ENCODE data around the gene ACBD6. TPM values are rescaled to one million over a fixed set of nuclear protein-coding genes. Genes with fewer than 3 reads are reported as not detected.

ACBD6 gene
- total RNA-seq, 4 donors from 2014 or later = 26.6 to 51.3 (median 34.4) TPM

DNA sequence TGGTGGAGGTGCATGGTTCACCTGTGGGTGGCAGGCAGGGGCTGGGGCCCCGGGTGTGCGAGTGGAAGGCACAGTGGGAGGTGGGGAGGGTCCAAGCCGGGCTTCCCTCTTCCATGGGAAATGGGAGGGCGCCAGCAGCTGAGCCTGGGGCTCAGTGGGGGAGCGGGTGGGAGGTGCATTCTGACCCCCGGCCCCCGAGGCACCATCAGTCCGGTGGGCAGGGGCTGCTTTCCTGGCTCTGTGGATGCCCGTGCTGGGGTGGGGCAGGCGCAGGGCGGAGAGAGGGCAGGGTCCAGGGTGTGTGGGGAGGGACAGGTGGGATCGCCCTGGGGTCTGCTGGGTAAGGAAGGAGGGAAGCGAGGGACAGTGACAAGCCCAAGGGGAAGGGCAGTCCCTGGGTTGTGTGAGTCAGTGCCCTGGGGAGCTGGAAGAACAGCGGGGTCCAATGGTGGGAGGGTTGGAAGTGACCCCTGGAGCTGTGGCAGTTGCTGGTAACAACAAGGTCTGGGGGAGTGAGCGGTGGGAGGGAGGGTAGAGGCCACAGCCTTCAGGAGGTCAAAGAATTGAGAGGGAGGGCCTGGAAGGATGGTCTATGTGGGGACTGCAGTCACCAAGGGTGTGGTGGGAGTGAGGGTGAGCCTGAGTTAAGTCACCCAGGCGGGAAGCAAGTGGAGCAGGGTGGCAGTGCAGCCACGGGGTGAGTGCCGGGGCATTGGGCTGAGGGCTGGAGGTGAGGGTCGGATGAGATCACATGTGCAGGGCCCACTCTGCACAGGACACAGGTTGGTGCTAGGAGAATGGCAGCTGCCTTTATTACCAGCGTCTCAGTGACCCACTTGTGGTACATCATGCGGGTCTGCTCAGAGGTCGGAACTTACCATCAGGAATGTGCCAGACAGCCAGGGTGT, 242.7 kb downstream of the ACBD6 start:
- WGBS, 2 donors = 75 to 77% methylated on average over 14 to 15 of the region's 22 CpGs
- Histone ChIP-seq H3K27me3 (peaks cover 0 to 87% (median 4%) of the 10 kb centered on the region in 4 donors), H3K36me3 (no peaks in the 10 kb centered on the region), H3K27ac (no peak overlapping the region), H3K9me3 (no peaks in the 10 kb centered on the region), H3K4me1 (no peaks in the 10 kb centered on the region), H3K4me3 (no peak overlapping the region)
- no peak for DNase-seq
- TF ChIP-seq, protein P1, sequence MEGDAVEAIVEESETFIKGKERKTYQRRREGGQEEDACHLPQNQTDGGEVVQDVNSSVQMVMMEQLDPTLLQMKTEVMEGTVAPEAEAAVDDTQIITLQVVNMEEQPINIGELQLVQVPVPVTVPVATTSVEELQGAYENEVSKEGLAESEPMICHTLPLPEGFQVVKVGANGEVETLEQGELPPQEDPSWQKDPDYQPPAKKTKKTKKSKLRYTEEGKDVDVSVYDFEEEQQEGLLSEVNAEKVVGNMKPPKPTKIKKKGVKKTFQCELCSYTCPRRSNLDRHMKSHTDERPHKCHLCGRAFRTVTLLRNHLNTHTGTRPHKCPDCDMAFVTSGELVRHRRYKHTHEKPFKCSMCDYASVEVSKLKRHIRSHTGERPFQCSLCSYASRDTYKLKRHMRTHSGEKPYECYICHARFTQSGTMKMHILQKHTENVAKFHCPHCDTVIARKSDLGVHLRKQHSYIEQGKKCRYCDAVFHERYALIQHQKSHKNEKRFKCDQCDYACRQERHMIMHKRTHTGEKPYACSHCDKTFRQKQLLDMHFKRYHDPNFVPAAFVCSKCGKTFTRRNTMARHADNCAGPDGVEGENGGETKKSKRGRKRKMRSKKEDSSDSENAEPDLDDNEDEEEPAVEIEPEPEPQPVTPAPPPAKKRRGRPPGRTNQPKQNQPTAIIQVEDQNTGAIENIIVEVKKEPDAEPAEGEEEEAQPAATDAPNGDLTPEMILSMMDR (IDR thresholded peaks at IDR 0.05) = no peak
- no peak for TF ChIP-seq POLR2A (IDR thresholded peaks at IDR 0.05)
- intact Hi-C loops (cut with DNase I) = loop anchor here (10.0 kb wide), 2 partner anchors 155 to 215 kb away; no protein-coding TSS in a partner anchor

DNA sequence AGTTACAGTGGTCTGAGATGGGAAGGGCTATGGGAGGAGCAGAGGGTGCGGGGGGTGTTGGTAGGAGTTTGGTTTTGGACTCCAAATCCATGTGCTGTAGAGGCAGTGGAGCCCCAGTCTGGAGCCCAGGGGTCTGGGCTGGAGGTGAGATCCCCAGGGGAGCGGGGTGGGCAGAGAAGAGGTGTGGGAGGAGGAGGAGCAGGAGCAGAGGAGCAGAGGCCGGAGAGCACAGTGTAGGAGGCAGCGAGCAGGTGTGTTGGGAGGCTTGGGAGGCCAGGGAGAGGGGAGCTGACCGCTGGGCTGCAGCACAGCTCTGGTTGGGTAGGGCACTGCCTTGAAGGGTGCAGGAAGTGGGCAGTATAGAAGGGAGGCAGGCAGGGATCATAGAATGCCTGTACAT, 243.4 kb downstream of the ACBD6 start:
- H3K27me3 ChIP-seq = peaks cover 0 to 88% (median 4%) of the 10 kb centered on the region in 4 donors
- 68 to 71% methylated on average over 5 of the region's 5 CpGs for WGBS, 2 donors
- no peaks in the 10 kb centered on the region for H3K36me3 ChIP-seq
- H3K4me1 ChIP-seq = no peaks in the 10 kb centered on the region
- H3K9me3 ChIP-seq = no peaks in the 10 kb centered on the region
- no peak for DNase-seq
- TF ChIP-seq POLR2A (IDR thresholded peaks at IDR 0.05) = no peak
- TF ChIP-seq, protein P1 (IDR thresholded peaks at IDR 0.05) = no peak
- no peak overlapping the region for H3K27ac ChIP-seq
- intact Hi-C loops (cut with DNase I) = loop anchor here (10.0 kb wide), 2 partner anchors 156 to 216 kb away; no protein-coding TSS in a partner anchor
- no peak overlapping the region for H3K4me3 ChIP-seq

DNA sequence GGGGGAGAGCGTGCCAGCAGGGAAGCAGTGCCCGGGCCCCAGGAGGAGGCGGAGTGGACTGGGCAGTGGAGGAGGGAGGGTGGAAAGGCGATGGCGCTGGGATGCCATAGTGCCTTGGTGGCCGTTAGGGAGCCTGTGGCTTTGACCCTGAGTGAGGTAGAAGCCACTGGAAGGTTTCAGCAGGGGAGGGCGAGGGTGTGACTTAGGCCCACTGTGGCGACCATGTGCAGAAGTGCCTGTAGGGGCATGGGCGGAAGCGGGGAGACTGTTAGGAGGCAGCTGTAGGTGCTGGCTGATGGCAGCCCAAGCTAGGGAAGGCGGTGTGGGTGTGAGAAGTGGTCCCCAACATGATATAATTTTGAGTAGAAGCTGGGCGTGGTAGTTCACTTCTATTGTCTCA, 244.1 kb downstream of the ACBD6 start:
- H3K4me1 ChIP-seq = no peaks in the 10 kb centered on the region
- intact Hi-C loops (cut with DNase I) = loop anchor here (10.0 kb wide), 2 partner anchors 157 to 217 kb away; no protein-coding TSS in a partner anchor
- H3K4me3 ChIP-seq = no peak overlapping the region
- no peaks in the 10 kb centered on the region for H3K9me3 ChIP-seq
- no peaks in the 10 kb centered on the region for H3K36me3 ChIP-seq
- no peak for DNase-seq
- TF ChIP-seq, protein P1 (IDR thresholded peaks at IDR 0.05) = no peak
- no peak for TF ChIP-seq POLR2A (IDR thresholded peaks at IDR 0.05)
- peaks cover 0 to 88% (median 4%) of the 10 kb centered on the region in 4 donors for H3K27me3 ChIP-seq
- 67 to 79% methylated on average over 9 to 11 of the region's 12 CpGs for WGBS, 2 donors
- H3K27ac ChIP-seq = no peak overlapping the region

DNA sequence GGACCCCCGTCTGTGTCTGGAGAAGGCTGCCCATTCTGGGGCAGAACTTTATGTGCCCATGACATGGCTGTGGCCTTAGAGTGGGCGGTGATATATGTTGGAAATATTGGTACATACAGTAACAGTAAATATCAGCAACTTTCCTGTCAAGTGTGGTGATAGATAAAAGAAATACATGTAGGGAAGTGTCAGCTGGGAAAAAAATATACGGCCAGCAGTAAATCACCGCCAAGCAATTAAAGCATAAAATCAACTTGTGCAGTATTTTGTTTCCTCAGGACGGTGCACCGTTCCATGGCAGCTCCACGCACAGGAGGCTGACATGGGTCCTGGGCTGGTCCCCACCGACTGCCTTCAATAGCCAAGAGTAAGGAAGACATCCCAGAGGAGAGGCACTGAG, 244.9 kb downstream of the ACBD6 start:
- 73 to 74% methylated on average over 7 to 8 of the region's 8 CpGs for WGBS, 2 donors
- intact Hi-C loops (cut with DNase I) = loop anchor here (10.0 kb wide), 2 partner anchors 157 to 217 kb away; no protein-coding TSS in a partner anchor
- Histone ChIP-seq H3K4me1 (no peaks in the 10 kb centered on the region), H3K27ac (no peak overlapping the region), H3K9me3 (no peaks in the 10 kb centered on the region), H3K27me3 (peaks cover 0 to 89% (median 4%) of the 10 kb centered on the region in 4 donors), H3K36me3 (no peaks in the 10 kb centered on the region), H3K4me3 (no peak overlapping the region)
- no peak for DNase-seq
- TF ChIP-seq, protein P1 (IDR thresholded peaks at IDR 0.05) = no peak
- no peak for TF ChIP-seq POLR2A (IDR thresholded peaks at IDR 0.05)

DNA sequence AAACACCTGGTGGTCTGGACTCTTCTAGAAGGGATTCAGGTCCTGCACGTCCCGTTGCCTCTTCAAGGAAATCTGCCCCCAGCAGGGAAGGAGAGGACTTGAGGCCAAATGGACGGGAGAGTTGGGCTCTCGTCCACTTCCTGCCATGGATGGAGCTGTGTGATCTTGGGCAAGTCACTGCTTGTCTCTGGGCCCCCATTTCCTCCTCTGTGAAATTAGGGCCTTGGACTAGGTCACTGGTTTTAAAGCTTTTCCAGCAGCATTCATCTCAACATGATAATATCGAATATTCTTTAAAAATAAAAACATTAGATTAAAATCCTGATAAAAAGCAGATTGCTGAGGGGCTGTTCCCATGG, 245.4 kb downstream of the ACBD6 start:
- no peak overlapping the region for H3K27ac ChIP-seq
- TF ChIP-seq, protein P1 (IDR thresholded peaks at IDR 0.05) = no peak
- TF ChIP-seq POLR2A (IDR thresholded peaks at IDR 0.05) = no peak
- 39 to 48% methylated on average over 5 of the region's 5 CpGs for WGBS, 2 donors
- no peaks in the 10 kb centered on the region for H3K9me3 ChIP-seq
- no peaks in the 10 kb centered on the region for H3K36me3 ChIP-seq
- no peaks in the 10 kb centered on the region for H3K4me1 ChIP-seq
- H3K4me3 ChIP-seq = no peak overlapping the region
- H3K27me3 ChIP-seq = peaks cover 0 to 94% (median 4%) of the 10 kb centered on the region in 4 donors
- intact Hi-C loops (cut with DNase I) = loop anchor here (10.0 kb wide), 2 partner anchors 158 to 218 kb away; no protein-coding TSS in a partner anchor
- DNase-seq = no peak
